GM18505 (cell line): ENCODE measurements around the gene SNX17.
"Not testable (repeated sequence)": the region's sequence is repeated elsewhere in the genome, so short reads cannot be mapped to it uniquely, and the experiment has no call there.

Experiments
- ATAC-seq: cut with Tn5 transposase; IDR thresholded peaks from one replicate; pipeline ENCODE4 v1.9.1; 2021; ENCODE audit not compliant: unreplicated experiment
- POLR2A ChIP-seq: IDR thresholded peaks from 4 replicates; pipeline ENCODE4 v1.6.1; 2011; ENCODE audit warnings: borderline replicate concordance; ENCODE audit not compliant: insufficient read depth, insufficient read length; ENCODE audit errors: extremely low read depth

The SNX17 gene

DNA sequence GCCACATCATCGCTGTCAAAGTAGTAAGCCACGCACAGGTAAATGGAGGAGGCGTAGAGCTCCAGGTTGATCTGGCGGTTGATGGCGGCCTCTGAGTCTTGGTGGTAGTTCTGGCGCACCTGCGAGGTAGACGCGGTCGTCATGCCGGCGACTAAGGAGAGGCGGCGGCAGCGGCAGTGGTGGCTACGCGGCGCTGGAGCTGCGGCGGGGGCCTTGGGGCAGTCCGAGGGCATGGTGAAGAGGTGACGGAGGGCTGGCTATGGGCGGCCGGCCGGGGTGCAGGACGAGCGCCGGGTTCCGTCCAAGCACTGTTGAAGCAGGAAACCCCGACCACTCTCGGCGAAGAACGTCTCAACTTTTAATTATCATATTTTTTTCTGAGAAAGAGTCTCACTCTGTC, 22.8 kb downstream of the SNX17 start:
- TF ChIP-seq POLR2A: no peak

DNA sequence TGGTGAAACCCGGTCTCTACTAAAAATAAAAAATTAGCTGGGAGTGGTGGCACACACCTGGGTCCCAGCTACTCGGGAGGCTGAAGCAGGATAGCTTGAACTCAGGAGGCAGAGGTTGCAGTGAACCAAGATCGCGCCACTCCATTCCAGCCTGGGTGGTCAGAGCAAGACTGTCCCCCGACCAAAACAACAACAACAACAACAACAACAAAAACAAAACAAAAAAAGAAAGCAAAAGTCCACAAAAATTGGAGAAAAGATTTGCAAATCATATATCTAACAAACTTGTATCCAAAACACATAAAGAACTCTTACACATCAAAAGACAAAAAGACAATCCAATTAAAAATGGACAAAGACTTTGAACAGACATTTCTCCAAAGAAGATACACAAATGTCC, 28.5 kb downstream of the SNX17 start:
- no peak for ATAC-seq
- TF ChIP-seq POLR2A: no peak

More for the DNA sequence above, 22.8 kb downstream of the SNX17 start:
- no peak for ATAC-seq

DNA sequence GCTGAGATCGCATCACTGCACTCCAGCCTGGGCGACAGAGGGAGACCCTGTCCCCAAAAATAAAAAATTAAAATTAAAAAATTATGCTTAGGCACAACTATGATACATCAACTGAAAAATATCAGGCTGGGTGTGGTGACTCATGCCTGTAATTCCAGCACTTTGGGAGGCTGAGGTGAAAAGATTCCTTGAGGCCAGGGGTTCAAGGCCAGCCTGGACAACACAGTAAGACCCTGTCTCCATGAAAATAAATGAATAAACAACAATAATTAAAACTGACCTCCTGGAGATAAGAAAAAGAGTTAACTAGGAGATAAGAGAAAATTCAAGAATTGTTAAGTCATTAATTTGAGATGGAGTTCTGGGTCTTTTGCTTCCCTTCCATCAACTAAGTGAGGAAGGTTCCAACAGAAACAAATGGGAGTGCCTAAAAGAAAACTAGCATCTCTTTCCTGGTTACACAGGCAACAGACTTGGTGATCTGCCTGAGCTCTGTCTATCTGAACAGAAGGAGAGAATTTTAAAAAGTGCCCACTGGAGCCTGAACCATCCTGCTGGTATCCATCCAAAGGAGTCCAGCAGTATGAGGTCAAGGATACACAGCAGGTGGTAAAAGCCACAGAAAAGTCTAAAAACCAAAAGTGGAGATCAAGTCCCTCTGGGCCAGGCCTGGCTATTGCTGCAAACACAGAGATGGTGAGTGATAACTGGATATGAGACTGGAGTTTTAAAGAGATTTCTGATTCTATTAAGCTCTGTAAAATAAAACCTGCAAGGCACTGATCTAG, 30.1 kb downstream of the SNX17 start:
- TF ChIP-seq POLR2A: no peak
- ATAC-seq: no peak

DNA sequence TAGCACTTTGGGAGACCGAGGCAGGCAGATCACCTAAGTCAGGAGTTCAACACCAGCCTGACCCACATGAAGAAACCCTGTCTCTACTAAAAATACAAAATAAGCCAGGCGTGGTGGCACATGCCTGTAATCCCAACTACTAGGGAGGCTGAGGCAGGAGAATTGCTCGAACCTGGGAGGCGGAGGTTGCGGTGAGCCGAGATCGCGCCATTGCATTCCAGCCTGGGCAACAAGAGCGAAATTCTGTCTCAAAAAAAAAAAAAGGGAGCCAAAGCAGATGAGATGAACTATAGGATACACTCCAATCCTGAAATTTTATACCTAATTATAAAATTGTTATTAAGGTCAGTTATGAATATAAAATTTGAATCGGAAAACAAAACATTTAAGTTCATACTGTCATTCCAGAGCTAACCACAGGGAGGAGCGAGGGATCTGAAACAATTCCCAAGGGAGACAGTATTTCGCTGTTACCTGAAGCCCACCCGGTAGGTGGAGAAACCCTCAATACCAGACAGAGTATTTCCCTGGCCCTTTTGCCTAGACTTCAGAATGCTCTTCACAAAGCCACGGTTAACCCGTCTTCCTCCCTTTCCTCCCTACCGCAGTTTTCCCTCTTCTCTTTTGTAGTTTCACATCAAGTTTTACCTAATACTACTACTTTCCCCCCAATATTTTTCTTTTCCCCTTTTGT, 37.5 kb downstream of the SNX17 start:
- ATAC-seq: no peak
- TF ChIP-seq POLR2A: no peak

DNA sequence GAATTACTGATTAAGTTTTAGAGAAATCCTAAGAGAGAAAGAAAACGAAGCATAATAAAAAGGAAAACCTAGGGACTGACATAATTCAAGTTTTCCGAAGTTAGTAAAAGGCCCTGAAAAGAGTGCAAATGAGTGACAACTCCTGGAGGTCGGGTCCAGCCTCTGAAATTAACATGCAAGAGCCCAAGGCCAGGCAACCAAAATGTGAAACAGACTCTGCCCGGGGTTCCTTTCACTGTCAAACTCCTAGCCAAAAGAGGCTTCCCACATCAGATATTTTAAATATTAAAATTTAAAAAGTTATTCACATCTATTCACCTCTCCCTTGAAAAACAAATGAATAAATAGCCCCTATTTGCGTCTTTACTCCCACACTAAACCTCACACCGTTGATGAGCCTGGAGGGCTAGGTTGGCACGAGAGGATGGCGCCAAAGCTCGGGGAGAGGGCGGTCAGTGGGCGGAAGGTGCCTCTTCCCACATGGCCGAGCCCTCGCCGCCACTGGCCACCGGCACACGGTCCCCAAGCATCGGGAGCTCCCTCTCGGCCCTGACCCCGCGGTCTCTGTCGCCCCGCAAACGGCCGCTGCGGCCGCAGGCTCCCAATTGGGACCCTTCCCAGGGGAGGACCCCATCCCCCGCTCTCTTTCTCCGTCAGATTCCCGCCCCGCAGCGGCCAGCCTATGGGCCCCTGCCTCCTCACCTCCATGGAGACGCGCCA, 38.3 kb downstream of the SNX17 start:
- TF ChIP-seq POLR2A: no peak
- peak; percentile 31 for ATAC-seq

DNA sequence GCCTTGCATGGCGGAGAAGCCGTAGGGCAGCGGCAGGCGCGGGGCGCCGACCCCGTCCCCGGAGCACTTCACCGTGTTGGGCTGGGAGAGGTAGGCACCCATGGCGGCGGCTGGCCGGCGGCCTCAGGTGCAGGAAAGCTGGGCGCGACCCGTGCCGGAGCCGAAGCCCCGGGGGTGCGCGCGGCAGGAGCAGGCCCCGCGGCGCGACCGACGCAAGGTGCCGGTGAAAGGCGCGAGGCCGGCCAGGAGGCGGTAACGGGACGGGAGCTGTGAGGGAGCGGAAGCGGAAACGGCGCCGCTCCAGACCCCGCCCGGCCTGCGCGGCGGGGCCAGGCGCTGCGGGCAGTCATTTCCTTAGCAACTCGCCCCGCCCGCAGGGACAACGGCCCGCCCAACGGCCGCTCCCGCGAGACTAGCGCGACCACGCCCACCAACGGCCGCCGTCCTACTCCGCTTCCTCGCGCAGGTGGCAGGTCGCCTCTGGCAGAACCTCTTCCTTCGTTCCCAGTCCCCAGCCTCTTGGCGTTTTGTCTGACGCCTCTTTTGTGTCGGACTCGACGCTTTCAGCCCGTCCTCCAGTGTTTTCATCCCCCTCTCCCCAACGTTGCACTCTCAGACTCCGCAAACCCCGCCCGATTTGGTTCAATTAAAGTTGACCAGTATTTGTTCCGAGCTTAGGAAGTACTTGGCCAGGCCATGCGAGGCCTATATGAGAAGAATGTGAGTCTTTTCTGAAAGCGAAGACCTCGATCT, 39.1 kb downstream of the SNX17 start, which contains the start of gene PPM1G:
TSS of gene PPM1G (minus strand) at position 271 of the 753 bp plus-strand sequence. CDS start at position 102, 169 bp downstream.
- peak; percentile 89 for ATAC-seq
- peak; percentile 95 for TF ChIP-seq POLR2A

DNA sequence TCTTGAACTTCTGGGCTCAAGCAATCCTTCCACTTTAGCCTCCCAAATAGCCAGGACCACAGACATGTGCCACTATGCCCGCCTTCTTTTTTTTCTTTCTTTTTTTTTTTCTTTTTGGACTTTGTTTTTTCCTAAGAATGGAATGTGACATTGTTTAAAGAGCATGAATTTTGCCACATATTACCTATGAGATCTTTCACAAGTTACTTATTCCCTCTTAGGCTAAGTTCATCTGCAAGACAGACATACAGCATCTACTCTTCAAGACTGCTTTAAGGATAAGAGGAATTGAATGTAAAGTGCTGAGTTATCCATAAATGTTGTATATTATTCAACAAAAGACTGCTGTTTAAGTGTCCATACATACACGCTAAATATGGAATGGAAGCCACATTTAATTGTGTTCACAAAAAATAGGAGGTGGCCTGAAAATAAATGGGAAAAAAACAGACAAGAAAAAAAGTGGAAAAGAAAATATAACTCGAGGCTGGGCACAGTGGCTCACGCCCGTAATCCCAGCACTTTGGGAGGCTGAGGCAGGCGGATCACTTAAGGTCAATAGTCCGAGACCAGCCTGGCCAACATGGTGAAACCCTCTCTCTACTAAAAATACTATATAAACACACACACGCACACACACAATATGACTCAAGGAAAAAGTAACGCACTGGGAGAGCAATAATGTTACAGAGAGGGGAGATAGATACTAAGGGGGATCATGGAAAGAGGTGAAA, 42.2 kb downstream of the SNX17 start:
- no peak for ATAC-seq
- TF ChIP-seq POLR2A: no peak

DNA sequence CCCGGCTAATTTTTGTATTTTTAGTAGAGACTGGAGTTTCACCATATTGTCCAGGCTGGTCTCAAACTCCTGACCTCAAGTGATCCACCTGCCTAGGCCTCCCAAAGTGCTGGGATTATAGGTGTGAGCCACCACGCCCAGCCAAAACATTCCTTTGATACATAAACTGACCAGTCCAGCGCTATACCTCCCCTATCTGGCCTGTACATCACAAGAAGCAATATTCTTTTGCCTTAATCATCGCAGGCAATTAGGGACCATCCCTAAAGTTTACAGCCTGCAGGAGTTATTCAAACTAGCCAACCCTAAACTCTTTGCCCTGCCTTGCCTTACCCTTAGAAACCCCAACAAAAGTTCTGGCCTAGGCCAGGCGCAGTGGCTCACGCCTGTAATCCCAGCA, 45.7 kb downstream of the SNX17 start:
- TF ChIP-seq POLR2A: no peak

DNA sequence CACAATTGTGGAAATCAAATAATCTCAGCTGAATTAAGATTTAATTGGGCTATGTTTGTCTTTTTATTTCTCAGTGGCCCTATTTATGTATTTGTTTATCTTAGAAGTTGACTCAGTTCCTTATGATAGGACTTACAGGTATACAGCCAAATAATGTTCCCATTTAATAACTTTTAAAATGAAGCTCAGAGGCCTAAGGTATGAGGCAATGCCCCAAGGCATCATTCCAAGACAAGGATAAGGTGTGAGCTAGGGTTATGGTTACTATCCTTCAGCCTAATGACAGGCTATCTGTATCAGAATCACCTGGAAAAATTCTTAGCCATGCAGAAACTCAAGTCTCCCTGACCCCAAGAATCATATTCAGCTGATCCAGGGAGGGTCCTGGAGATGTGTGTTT, 50.6 kb downstream of the SNX17 start:
- ATAC-seq: no peak

More for the DNA sequence above, 45.7 kb downstream of the SNX17 start:
- ATAC-seq: no peak

DNA sequence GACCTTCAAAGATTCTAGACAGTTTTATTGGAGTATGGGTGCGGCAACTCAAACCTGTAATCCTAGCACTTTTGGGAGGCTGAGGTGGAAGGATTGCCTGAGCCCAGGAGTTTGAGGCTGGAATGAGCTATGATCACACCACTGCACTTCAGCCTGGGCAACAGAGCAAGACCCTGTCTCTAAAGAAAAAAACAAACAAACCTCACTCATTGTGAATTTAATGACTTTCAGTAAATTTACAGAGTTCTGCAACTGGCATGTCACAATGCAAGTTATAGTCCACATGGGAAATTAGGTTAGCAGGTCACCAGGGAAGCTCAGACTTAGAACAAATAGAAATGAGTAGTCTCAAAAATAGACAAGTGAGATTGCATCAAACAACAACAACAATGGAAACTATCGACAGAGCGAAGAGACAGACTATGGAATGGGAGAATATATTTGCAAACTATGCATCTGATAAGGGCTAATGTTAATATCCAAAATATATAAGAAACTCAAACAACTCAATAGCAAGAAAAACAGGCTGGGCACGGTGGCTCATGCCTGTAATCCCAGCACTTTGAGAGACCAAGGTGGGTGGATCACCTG, 51.3 kb downstream of the SNX17 start:
- no peak for ATAC-seq
- TF ChIP-seq POLR2A: no peak

More for the DNA sequence above, 50.6 kb downstream of the SNX17 start:
- no peak for TF ChIP-seq POLR2A

DNA sequence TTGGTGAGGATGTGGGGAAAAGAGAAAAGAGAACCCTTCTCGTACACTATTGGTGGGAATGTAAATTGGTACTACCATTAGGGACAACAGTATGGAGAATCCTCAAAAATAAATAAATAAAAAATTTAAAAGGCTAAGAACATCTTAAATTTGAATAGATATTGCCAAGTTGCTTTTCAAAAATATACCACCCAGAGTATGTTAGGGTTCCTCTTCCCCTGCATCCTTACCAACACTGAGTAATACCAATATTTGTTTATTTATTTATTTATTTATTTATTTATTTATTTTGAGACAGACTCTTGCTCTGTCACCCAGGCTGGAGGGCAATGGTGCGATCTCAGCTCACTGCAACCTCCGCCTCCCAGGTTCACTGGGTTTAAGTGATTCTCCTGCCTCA, 52.5 kb downstream of the SNX17 start:
- TF ChIP-seq POLR2A: no peak
- ATAC-seq: no peak

DNA sequence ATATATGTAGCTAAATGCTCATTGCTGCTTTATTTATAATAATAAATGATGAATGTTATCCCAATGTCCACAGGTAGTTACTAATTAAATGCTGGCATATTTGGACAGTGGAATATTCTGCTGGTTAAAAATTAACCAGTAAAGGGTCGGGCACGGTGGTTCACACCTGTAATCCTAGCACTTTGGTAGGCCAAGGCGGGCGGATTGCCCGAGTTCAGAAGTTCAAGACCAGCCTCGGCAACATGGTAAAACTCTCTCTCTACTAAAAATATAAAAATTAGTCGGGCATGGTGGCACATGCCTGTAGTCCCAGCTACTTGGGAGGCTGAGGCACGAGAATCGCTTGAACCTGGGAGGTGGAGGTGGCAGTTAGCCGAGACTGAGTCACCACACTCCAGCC, 54.6 kb downstream of the SNX17 start:
- ATAC-seq: not testable (repeated sequence)
